SJCRH30 (cell line): ENCODE measurements around the gene ZNF444. TPM values are rescaled to one million over a fixed set of nuclear protein-coding genes. Genes with fewer than 3 reads are reported as not detected.
"Not testable (repeated sequence)": the region's sequence is repeated elsewhere in the genome, so short reads cannot be mapped to it uniquely, and the experiment has no call there.

Experiments
- DNase-seq, 2 experiments: peaks; one replicate each; pipeline ENCODE4 v3.0.0-alpha.2; 2015 to 2020
- H3K27ac ChIP-seq: fragments of 250-450 bp; sonication (Bioruptor Pico); 2 replicates; pipeline ENCODE4 v1.5.1; 2020; ENCODE audit warnings: mild to moderate bottlenecking, moderate library complexity
- H3K27me3 ChIP-seq: fragments of 250-450 bp; sonication (Bioruptor Pico); 2 replicates; pipeline ENCODE4 v1.5.1; 2020; ENCODE audit warnings: mild to moderate bottlenecking, moderate library complexity
- H3K36me3 ChIP-seq: fragments of 250-450 bp; sonication (Bioruptor Pico); 2 replicates; pipeline ENCODE4 v1.5.1; 2020; ENCODE audit warnings: mild to moderate bottlenecking, moderate library complexity
- H3K4me1 ChIP-seq: fragments of 250-450 bp; sonication (Bioruptor Pico); 2 replicates; pipeline ENCODE4 v1.5.1; 2020; ENCODE audit warnings: mild to moderate bottlenecking, moderate library complexity
- H3K4me3 ChIP-seq: fragments of 250-450 bp; sonication (Bioruptor Pico); 2 replicates; pipeline ENCODE4 v1.5.1; 2020; ENCODE audit warnings: mild to moderate bottlenecking, moderate library complexity
- H3K9me3 ChIP-seq: fragments of 250-450 bp; sonication (Bioruptor Pico); replicated peaks from 2 replicates; pipeline ENCODE4 v1.5.1; 2020; ENCODE audit warnings: mild to moderate bottlenecking, moderate library complexity
- total RNA-seq: library from RNA; depleted of rRNA; stranded (reverse); fragments of >200 nt; shearing (Covaris generic); gene quantifications from 2 replicates; pipeline ENCODE4 v1.2.3, GENCODE V29; 2014; rRNA removed

The ZNF444 gene
- total RNA-seq = 18.7 and 19.8 TPM in 2 replicates

DNA sequence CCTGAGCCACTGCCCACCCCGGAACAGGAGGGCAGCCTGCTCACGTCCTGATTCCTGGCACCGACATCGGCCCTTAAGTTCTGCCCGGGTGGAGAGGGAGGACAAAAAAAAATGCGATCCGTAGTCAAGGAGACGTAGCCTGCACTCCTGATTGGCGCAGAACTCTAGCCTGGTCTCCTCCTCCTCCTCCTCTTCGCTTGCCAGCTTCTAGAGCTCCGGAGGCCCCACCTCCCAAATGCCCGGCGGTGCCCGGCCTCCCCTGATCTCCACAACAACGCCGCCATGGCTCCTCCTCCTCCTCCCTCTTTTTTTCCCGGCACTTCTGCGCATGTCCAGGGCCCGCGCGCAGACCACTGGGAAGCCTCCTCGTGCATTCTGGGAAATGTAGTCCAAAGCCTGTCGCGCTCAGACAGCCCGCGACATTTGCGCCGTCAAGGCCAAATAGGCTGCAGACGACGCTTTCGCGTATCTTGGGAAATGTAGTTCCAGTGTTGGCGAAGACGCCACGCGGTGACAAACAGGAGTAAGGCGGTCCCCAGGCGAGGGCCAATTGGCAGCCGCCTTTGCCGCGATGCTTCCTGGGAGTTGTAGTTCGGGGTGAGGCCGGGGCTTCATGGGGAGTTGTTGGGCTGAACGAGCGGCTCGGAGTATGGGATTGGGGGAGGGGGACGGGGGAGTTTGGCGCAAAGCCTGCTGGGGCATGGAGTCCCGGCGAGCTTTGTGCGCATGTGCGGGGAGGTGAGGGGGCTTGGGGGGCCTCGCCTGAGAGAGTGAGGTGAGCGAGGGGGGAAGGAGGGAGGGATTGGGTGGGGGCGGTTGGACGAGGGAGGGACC is at the start of gene ZNF444:
ZNF444 (plus strand) TSS at position 705 of the 834 bp plus-strand sequence. CDS start 5,625 bp downstream, outside the sequence.
- H3K27ac ChIP-seq = peak within 1 kb of the TSS; percentile 80
- peak within 1 kb of the TSS; percentile 56 for H3K4me3 ChIP-seq
- no peaks in the 10 kb centered on the region for H3K4me1 ChIP-seq
- no peaks in the 10 kb centered on the region for H3K9me3 ChIP-seq
- H3K27me3 ChIP-seq = no peaks in the 10 kb centered on the region
- H3K36me3 ChIP-seq = no peaks in the 10 kb centered on the region
- peak; percentile 99 for DNase-seq

DNA sequence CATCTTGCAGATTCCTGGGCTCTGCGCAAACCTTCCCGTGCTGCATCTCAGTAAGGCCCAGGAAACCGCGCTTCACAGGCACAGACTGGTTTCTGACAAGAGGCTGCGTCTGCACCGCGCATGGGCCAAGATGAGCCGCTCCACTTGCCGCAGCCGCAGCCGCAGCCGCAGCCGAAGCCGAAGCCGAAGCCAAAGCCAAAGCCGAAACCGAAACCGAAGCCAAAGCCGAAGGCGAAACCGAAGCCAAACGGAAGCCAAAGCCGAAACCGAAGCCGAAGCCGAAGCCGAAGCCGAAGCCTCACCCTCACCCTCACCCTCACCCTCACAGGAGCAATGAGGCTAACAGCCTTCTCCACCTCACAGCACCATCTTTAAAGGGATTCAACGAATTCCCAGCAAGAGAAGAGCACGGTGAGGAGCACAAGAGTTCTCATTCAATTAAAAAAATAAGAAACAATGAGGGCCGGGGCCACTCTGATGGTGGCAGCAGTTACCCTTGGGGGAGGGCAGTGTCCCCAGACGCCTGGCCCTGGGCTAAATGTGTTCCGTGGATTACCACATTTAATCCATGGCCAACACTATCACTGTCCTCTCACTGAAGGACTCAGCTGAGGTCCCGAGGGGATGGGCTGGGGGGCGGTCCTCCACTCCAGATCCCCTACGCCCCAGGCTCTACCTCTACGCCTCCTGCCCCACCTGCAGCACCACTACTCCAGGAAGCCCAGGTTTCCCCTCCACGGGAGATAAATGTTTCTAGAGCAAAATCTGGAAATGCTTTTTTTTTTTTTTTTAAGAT is 49.1 kb upstream of the ZNF444 start:
- H3K9me3 ChIP-seq = no peaks in the 10 kb centered on the region
- no peak for DNase-seq
- no peaks in the 10 kb centered on the region for H3K27me3 ChIP-seq
- H3K36me3 ChIP-seq = peaks cover 52% of the 10 kb centered on the region
- H3K4me1 ChIP-seq = no peaks in the 10 kb centered on the region
- no peak overlapping the region for H3K27ac ChIP-seq
- H3K4me3 ChIP-seq = no peak overlapping the region

DNA sequence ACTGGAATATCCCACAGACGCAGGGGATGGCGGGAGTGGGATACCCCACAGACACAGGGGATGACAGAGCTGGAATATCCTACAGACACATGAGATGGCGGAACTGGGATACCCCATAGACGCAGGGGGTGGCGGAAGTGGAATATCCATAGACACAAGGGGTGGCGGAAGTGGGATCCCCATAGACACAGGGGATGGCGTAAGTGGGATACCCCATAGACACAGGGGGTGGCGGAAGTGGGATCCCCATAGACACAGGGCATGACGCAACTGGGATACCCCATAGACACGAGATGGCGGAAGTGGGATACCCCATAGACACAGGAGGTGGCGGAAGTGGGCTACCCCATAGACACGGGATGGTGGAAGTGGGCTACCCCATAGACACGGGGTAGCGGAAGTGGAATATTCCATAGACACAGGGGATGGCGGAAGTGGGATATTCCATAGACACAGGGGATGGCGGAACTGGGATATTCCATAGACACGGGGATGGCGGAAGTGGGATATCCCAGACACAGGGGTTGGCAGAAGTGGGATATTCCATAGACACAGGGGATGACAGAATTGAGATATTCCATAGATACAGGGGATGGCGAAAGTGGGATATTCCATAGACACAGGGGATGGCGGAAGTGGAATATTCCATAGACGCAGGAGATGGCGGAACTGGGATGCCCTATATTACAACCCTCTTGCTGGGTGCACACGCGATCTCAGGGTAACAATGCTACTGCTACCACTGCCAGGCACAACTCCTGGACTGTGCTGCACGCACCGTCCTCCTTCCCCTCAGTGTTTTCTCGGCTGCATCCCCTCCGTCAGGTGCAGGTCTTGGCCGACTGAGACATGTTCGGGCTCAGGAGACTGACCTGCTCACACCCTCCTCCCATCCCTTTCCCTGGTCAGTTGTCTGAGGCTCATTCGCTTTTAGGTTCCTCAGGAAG is 48.1 kb upstream of the ZNF444 start:
- H3K9me3 ChIP-seq = no peaks in the 10 kb centered on the region
- no peaks in the 10 kb centered on the region for H3K4me1 ChIP-seq
- no peaks in the 10 kb centered on the region for H3K27me3 ChIP-seq
- H3K36me3 ChIP-seq = peaks cover 54% of the 10 kb centered on the region
- H3K4me3 ChIP-seq = no peak overlapping the region
- no peak for DNase-seq
- H3K27ac ChIP-seq = no peak overlapping the region

DNA sequence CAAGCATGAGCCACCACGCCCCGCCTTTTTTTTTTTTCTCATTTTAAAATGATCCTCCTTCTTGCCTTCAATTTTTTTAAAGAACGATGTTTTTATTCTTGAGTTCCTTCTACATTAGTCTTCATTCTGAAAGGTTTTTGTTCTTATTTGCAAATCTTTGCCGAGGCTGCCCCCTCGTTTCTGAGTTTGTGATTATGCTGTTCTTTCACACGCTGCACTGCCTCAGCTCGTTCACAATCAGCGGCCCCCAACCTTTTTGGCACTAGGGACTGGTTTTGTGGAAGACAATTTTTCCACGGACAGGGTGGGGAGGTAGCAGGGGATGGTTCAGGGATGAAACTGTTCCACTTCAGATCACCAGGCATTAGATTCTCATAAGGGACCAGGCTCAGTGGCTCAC is 46.6 kb upstream of the ZNF444 start:
- no peak for DNase-seq
- no peaks in the 10 kb centered on the region for H3K4me1 ChIP-seq
- no peak overlapping the region for H3K27ac ChIP-seq
- H3K9me3 ChIP-seq = no peaks in the 10 kb centered on the region
- H3K27me3 ChIP-seq = no peaks in the 10 kb centered on the region
- H3K4me3 ChIP-seq = no peak overlapping the region
- peaks cover 53% of the 10 kb centered on the region for H3K36me3 ChIP-seq

DNA sequence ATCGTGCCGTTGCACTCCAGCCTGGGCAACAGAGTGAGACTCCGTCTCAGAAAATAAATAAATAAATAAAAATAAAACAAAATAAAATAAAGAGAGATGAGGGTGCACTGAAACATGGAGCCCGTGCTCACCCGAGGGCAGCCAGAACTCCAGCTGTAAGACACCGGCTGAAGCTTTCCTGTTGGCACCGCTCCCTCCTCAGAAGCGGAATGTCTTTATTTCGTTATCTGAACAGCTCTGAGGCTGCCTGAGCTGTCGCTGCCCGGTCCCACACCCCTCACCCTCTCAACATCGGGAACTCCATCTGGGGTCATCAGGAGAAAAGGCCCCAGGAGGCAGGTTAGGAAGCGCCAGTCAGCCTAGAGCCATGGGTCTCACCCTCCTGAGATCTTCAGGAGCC is 44.4 kb upstream of the ZNF444 start:
- H3K4me1 ChIP-seq = no peaks in the 10 kb centered on the region
- H3K27ac ChIP-seq = no peak overlapping the region
- H3K27me3 ChIP-seq = no peaks in the 10 kb centered on the region
- no peak for DNase-seq
- peaks cover 48% of the 10 kb centered on the region for H3K36me3 ChIP-seq
- H3K9me3 ChIP-seq = no peaks in the 10 kb centered on the region
- no peak overlapping the region for H3K4me3 ChIP-seq

DNA sequence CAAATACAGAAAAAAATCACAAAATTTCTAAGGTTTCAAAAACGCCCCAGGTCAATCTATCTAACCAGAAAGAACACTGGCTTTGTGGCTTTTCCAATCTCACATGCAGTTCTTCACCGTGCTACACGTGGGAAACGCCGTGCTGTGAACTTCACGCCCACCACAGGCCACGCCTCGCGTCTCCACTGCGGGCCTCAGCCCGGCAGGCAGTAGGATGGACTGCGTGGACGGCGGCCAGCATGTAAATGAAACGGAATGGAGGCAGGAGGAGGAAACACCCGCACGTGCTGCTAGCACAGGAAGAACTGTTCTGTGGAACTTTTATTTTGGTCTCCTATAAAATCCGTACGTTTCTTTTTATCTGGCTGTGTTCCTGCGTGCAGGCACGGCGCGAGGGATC is 43.8 kb upstream of the ZNF444 start:
- Histone ChIP-seq H3K4me1 (no peaks in the 10 kb centered on the region), H3K27me3 (no peaks in the 10 kb centered on the region), H3K27ac (no peak overlapping the region), H3K4me3 (no peak overlapping the region), H3K36me3 (peaks cover 55% of the 10 kb centered on the region), H3K9me3 (no peaks in the 10 kb centered on the region)
- no peak for DNase-seq

DNA sequence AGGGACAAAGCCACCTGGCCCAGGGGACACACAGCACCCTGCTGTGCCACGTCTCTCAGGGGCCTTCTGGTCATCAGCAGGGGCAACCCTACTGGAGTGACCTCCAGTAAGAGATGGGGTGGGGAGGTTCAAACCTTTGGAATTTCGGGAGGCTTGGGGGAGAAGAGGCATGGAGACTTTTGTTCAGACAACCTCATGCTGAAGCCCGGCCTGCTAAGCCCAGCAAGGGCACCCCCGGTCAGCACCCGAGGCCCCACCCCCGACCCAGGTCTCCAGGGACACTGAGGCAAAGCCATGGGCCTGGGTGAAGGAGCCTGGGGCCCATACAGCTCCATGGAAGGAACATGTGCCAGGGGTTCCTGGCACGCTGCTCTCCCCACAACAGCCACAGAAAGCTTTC is 43.3 kb upstream of the ZNF444 start:
- H3K36me3 ChIP-seq = peaks cover 60% of the 10 kb centered on the region
- H3K4me3 ChIP-seq = no peak overlapping the region
- no peak for DNase-seq
- H3K27me3 ChIP-seq = no peaks in the 10 kb centered on the region
- H3K27ac ChIP-seq = no peak overlapping the region
- H3K9me3 ChIP-seq = no peaks in the 10 kb centered on the region
- no peaks in the 10 kb centered on the region for H3K4me1 ChIP-seq

DNA sequence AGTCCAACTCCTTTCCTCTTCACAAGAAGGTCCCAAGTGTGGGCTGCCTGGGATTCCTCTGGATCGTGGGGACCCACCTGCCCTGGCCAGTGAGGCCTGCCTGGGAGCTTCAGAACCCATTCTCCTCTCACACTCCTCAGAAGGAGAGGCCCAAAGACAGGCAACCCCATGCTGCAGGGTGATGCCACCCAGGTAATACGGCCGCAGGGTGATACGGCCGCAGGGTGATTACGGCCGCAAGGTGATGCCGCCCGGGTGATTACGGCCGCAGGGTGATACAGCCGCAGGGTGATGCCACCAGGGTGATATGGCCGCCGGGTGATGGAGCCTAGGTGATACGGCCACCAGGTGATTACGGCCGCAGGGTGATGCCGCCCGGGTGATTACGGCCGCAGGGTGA is 42.9 kb upstream of the ZNF444 start:
- H3K36me3 ChIP-seq = peaks cover 61% of the 10 kb centered on the region
- not testable (repeated sequence) for DNase-seq

DNA sequence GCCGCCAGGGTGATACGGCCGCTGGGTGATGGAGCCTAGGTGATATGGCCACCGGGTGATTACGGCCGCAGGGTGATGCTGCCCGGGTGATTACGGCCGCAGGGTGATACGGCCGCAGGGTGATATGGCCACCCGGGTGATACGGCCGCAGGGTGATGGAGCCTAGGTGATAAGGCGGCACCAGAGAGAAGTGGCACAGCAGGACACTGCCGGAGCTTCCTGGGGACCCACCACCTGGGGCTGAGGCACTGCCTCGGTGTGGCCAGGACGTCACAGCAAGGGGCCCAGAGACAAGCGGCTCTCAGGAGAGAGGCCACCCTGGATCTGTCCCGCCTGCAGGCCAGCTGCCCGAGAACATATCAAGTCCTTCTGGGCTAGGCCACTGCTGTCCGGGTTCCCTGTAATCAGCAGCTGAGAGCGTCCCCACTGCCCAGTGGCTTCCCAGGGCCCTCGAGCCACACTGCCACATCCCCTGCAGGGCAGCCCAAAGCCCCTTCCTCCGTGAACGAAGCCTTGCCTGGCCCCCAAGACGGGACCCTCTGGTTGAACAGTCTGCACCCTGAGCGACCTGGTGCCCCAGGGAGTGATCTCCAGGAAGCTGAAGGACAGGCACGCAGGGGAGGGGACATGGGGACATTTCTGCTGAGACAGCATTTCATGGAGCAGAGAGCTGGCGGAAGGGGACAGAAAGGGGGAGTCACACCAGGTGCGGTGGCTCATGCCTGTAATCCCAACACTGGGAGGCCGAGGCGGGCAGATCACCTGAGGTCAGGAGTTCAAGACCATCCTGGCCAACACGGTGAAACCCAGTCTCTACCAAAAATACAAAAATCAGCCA is 42.1 kb upstream of the ZNF444 start:
- DNase-seq = no peak
- Histone ChIP-seq H3K4me3 (no peak overlapping the region), H3K36me3 (peaks cover 55% of the 10 kb centered on the region), H3K4me1 (no peaks in the 10 kb centered on the region), H3K27ac (no peak overlapping the region), H3K27me3 (no peaks in the 10 kb centered on the region), H3K9me3 (no peaks in the 10 kb centered on the region)

More for the DNA sequence above, 42.9 kb upstream of the ZNF444 start:
- H3K9me3 ChIP-seq, H3K27ac ChIP-seq, H3K27me3 ChIP-seq, H3K4me3 ChIP-seq, H3K4me1 ChIP-seq: not testable (repeated sequence)

DNA sequence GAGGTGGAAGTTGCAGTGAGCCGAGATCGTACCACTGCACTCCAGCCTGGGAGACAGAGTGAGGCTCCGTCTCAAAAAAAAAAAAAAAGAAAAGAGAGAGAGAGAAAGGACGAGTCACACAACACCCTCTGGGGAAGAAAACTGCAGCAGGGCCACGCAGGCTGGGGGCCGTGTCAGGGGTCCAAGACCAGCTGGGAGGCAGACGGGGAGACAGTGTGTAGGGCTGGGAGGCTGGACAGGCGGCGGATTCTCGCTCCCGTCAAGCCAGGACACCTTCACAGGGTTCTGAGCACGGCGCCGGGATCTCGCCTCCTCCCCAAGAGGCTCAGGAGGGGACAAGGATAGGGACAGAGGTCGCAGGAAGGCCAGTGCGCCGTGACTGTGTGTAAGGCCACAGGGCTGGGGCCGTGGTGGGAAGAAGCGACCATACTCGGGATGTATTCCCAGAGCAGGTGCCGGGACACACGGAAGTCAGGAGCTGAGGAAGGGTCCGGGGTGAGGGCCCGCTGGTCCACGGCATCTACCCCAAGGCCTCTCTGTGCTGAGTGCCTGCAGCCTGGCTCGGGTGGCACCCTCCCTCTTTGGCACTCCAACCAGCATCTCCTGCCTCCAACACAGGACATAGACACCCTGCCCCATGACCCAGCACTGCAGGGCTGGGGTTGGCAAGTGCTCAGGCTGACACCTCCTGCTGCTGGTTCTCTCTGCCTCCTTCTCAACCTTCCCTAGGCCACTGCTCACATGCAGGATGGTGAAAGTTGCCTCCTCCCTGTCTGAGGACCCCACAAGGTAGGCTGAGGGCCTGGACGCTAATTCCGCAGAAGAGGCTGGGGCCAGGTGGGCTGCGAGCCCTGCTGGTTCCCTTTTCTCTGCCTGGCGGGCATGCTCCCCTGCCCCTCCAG is 41.2 kb upstream of the ZNF444 start:
- no peaks in the 10 kb centered on the region for H3K4me1 ChIP-seq
- H3K9me3 ChIP-seq = no peaks in the 10 kb centered on the region
- no peak for DNase-seq
- no peak overlapping the region for H3K4me3 ChIP-seq
- H3K27ac ChIP-seq = no peak overlapping the region
- H3K27me3 ChIP-seq = no peaks in the 10 kb centered on the region
- H3K36me3 ChIP-seq = peaks cover 49% of the 10 kb centered on the region

DNA sequence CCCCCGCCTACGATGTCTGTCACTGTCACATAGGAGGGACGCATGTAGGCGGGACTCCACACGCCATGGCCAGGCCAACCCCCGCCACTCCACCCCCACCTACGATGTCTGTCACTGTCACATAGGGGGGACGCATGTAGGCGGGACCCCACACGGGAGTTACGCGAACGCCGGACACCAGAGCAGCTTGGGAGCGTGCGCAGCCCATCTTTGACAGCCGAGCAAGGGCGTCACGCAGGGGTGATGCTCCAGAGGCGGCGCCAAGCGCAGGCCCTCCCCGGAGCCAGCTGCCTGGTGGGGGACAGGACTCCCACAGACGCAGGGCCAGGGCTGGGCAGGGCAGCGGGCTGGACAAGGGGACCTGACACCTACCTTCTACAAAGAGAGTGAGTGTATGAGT is 40.0 kb upstream of the ZNF444 start:
- no peak overlapping the region for H3K4me3 ChIP-seq
- no peaks in the 10 kb centered on the region for H3K4me1 ChIP-seq
- no peak for DNase-seq
- H3K9me3 ChIP-seq = no peaks in the 10 kb centered on the region
- H3K36me3 ChIP-seq = peaks cover 41% of the 10 kb centered on the region
- H3K27me3 ChIP-seq = no peaks in the 10 kb centered on the region
- H3K27ac ChIP-seq = no peak overlapping the region

DNA sequence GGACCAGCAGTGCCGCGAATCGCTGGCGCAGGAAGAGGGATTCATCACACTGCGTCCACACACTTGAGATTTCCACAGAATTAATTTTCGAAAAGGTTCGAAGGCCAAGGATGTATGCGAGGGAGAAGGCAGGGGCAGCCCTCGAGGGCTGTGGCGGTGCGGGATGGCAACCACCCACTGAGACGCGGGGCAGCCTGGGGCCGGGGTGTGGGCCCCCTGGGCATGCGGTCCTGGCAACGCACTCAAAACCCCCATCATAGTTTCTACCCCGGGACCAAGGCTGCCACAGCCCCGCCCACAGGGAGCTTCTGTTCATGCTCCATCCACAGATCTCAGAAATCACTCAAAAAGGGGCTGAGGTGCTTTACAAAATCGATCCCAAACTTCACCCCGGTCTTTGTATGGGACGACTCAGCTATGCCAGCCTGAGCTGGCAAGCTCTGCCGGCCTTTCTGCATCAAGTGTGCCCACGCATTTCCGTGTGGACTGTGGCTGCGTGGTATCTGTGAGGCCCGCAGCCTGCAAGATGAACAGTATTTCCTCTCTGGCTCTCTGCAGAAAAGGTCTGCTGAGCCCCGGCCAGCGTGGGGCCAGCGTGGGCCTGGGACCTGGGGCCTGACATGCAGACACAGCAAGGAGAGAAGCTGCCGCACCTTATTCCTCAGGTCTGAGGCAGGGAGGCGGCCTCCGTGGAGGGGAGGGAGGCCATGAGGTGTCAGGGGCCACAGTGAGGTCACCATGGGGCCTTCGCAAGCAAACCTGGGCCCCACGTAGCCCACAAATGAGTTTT is 39.1 kb upstream of the ZNF444 start:
- Histone ChIP-seq H3K27me3 (no peaks in the 10 kb centered on the region), H3K4me1 (no peaks in the 10 kb centered on the region), H3K27ac (no peak overlapping the region), H3K9me3 (no peaks in the 10 kb centered on the region), H3K36me3 (peaks cover 43% of the 10 kb centered on the region), H3K4me3 (no peak overlapping the region)
- no peak for DNase-seq
